ENCODE data around the gene GBF1.

DNA sequence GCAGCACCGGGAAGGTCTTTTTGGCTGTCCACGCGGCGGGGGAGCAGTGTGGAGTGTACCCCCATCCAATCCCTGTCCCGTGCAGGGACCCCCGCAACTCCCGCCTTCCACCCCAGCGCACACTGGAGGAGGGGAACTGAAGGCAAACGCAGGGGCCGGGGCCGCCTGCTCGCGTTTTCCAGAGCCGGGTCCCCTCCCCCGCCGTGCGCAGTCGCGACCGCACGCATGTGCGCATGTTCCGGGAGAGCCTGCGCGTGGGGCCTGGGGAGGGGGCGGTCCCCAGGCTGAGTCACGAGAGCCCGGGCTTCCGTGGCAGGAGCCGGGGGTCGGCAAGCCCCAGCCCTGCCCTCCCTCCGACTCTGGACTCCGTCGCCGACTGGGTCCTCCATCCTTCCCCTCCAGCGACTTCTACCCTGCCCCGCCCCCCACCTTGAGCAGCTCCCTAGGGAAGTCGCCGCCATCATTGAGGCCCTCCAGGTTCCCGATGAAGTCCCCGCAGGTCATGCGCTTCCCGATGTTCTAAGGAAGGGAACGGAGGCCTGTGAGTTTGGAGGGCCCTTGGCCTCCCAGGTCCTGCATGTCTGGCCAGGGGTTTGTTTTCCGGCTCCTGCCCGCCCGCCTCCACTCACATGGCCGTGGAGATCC lies 165.2 kb downstream of the GBF1 start:
- TF ChIP-seq, protein P1, sequence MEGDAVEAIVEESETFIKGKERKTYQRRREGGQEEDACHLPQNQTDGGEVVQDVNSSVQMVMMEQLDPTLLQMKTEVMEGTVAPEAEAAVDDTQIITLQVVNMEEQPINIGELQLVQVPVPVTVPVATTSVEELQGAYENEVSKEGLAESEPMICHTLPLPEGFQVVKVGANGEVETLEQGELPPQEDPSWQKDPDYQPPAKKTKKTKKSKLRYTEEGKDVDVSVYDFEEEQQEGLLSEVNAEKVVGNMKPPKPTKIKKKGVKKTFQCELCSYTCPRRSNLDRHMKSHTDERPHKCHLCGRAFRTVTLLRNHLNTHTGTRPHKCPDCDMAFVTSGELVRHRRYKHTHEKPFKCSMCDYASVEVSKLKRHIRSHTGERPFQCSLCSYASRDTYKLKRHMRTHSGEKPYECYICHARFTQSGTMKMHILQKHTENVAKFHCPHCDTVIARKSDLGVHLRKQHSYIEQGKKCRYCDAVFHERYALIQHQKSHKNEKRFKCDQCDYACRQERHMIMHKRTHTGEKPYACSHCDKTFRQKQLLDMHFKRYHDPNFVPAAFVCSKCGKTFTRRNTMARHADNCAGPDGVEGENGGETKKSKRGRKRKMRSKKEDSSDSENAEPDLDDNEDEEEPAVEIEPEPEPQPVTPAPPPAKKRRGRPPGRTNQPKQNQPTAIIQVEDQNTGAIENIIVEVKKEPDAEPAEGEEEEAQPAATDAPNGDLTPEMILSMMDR (IDR thresholded peaks at IDR 0.05): no peak
- TF ChIP-seq POLR2A (IDR thresholded peaks at IDR 0.05): no peak

All from stomach (tissue), 4 donors.